NCI-H82 treated with DMSO at 0.1 percent for 48 hours (cell line): ENCODE measurements around the gene IRF2BPL.

ENCODE experiments used
- DNase-seq: peaks from one replicate; lab custom pipeline; 2025; ENCODE audit not compliant: unreplicated experiment; lab: John Stamatoyannopoulos, UW

Gene IRF2BPL

DNA sequence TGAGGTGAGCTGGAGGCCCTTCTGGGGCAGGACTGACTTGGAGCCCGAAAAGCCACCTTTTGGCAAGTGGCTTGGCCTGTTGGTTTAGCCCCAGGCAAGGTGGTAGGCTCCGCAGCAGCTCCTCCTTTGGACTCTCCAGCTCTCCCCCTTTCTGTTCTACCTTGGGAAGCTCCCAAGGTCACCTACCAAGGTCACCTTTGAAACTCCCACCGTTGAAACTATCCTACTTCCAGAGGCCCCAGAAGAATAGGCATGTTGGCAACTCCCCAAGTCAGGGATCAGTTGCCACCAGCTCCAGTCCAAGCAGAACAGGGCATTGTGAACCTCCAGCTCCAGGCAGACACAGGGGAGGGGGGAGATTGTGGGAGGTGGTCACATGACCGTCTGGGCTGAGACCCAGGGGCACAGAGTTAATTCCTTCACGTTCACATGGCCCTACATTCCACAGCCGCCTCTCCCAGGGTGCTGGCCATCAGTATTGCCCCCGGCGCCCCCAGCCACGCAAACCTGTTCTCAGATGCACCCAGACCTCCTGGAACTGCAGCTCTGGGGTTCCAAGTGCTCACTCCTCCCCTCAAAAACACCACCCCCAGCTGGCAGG, 14.4 kb downstream of the IRF2BPL start:
- peak; percentile 12 for DNase-seq

DNA sequence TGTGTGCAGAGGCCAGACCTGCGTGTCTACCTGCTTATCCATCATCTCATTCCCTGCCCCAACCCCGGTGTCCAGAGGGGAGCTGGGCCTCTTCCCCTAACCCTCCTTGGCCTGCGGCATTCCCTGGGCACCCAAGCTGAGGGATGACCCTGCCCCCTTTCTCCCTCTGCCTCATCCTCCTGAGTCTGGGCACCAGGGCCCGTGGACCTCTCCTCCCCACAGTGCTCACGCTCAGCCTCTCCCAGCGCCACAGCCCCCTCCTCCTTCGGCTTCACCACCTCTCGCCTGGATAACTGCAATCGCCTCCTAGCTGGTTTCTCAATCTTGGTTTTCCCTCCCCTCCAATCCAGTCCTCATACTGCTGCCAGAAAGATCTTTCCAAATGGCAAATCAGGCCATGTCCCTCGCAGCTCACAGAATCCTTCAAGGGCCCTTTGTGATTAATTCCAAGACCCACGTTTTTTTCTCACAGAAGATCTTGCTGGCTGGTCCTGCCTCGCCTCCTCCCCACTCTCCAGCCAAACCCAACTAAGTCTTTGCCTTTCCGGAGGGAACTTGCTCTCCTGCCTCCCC, 16.2 kb downstream of the IRF2BPL start:
- no peak for DNase-seq

DNA sequence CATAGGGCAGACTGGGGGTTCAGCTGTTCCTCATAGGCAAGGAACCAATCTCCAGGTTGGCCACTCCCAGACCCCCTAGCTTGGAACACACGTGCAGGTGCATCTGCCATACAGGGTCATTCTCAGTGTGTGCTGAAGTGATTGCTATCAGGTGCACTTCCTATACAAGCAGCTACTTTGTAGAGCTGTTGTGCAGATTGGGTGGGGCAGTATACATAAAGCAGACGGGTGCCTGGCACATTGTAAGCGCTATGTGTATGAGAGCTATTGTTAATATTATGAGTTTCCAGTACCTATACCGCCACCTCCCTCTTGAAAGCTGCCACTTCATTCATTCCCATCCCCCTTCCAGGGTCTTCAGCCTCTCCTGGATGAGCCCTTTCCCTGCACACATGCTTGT, 17.3 kb downstream of the IRF2BPL start:
- DNase-seq, result no peak

DNA sequence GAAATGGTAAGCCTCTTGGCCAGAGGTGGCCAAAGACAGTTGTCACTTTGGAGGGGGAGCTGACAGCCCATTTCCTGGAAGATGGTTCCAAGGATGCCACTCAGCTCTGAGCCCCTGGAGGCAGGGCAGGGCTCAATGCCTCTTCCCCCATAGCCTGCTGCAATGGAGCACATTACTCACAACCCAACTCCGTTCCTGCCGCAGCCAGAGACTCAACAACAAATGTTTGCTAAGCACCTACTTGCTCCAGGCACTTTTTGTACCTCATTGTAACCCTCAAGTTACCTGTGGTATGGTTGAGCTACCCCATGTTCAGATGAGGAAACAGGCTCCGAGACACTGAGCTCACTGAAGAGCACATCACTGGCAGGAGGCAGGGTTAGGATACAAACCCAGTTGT, 19.5 kb downstream of the IRF2BPL start:
- no peak for DNase-seq

DNA sequence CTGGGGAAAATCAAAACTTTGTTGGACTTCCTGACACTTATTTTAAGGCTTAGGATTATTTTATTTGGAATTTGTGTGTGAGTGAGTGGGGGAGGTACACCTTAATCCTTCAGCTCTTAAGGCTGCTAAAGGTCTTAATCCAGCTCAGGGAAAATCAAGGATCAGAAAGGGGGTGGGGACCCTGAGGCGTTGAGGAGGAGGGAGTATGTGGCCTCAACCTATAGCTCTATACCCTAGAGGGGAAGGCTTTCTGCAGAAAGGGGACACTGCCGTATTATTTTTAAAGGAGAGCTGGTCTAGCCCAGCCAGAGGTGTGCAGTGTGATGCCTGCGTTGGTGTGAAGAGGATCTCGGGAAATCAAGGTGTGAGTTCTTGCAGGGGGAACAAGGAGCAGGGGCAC, 20.0 kb downstream of the IRF2BPL start:
- DNase-seq, result peak; percentile 85

DNA sequence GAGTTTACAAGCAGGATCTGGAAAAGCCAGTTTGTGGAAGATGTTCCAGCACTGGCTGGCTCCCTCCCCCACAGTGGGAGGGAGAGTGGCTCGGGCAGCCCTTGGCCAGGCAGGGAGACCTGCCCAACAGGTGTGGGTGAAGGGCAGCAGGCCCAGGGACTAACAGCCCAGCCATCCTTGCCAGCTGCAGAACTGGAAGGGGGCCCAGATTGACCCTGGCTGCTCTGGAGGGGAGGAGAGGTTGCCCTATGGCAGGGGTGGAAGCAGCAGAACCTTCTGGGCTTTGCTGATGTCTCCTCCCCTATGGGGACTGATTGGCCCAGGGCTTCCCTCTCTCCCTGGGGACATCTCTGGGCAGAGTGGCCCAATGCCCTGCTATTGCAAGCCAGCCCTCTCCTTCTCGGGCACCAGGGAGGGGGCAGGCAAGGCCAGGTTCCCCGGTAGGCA, 20.5 kb downstream of the IRF2BPL start:
- DNase-seq, result peak; percentile 67

DNA sequence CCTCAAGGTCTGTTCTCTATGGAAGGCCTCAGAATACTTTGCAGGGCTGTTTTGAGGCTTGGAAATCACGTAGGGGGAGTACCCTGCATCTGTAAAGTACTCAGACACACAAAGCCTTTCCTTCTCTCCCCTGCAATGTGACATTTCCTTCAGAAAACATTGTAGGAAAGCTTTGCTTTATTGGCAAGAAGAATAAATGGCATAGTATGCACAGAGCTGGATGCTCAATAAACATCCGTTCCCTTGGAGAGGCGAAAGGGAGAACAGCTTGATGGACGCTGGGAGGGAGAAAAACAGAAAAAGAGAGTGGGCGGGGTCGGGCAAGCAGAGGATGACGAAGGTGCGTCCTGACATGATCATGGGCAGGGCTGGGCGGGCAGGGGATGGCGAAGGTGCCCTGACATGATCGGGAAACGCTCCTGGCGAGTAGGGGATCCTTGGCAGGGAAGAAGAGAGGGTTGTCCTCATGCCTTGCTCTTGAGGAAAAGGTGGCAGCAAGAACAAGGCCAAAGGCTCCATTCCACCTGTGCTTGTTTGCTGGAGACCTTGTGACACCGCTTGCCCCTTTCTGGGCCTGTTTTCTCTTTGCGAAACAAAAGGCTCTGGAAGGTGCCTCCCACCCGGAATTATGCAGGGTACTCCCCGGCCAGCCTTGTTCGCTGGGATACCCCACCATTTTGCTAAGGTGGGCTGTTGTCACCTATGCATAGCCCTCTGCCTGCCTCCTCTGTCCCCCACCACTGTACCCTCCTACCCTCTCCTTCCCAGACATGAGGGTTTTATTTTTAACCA, 21.1 kb downstream of the IRF2BPL start:
- no peak for DNase-seq

DNA sequence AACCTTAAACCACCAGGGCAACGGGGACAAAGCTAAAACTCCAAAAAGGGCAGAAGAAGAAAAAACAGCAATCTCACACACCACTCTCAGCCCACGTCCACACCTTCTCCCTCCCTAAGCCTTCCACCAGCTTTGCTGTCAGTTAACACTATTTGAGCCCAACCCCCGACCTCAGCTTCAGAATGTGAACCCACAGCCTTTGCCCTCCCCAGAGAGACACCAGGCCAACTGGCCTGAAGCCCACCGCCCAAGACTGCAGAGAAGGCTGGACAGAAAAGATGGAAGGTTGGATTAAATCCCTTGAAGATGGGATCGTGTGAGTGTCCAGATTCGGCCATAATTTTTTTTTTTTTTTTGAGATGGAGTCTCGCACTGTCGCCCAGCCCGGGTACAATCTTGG, 22.4 kb downstream of the IRF2BPL start:
- DNase-seq, result no peak

DNA sequence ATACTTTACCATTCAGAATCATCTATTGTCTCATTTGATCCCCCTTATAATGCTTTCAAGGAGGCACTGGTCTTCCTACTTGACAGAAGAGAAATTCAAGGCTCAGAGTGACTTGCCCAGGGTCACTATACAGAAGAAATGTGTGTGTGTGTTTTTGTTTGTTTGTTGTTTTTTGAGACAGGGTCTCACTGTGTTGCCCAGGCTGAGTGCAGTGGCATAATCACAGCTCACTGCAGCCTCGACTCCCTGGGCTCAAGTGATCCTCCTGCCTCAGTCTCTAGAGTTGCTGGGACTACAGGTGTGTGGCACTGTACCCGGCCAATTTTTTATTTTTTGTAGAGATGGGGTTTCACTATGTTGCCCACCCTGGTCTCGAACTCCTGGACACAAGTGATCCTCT, 22.9 kb downstream of the IRF2BPL start:
- DNase-seq, result no peak

DNA sequence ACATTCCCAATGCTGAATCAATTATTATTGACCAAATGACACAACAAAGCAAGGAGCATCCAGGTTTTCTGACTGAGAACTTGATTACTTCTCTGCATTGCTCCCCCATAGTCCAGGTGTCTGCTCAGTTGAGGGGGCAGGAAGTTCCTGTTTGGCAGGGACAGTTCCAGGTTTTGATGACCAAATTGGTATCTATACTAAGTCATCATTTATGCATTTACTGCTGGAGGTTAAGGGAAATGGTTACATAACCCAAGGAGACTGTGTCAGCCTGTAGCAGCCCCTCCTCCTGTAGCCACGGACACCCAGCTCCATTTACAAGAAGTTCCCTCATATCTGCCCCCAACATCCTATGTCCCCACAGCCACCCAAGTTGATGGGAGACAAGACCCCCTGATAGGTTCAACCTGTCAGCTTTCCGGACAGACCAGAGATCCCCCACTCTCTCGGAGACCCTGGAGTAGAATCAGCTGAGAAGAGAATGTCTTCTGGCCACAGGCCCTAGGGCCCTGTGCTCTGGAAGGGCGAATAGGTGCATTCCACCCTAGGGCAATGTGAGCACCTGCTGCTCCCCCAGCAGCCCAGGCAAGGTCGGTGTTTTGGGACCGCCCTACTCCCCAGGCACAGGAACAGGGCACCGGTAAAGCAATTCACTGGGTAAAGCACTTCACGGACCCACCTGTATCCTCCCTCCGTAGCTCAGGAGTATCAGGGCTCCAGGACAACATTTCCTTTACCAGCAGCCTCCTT, 23.6 kb downstream of the IRF2BPL start:
- DNase-seq, result no peak

DNA sequence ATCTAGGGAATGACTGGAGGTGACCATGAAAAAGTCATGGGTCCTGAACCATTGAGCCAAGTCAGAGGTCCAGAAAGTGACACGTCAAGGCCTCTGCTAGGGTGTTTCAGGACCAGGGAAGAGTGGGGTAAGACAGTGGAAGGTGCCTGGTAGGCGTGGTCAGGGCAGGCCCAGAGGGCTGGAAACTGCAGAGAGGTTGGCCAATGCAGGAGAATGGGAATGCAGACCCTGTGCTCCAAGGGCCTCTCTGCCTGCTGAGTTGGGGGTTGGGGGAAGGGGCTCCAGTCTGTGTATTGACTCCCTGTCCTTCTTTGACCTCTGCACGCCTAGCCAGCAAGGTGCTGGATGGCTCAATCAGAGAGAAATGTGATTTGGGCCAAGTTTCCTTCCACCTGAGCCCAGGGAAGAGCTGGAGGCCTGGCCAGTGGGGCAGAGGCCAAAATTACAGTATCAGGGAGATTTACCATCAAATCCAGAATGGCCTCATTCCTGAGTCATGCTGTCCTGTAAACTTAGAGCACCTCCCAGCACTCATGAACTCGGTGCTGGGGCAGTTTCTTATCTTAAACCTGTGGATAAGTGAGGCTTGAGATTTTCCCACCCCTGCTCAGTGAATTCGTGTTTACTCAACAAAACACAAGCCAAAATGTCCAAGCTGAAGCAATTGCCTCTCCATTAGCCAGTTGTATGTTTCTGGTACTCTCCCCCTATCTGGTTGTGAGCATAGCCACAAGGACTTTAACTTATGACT, 24.4 kb downstream of the IRF2BPL start:
- DNase-seq, result no peak

DNA sequence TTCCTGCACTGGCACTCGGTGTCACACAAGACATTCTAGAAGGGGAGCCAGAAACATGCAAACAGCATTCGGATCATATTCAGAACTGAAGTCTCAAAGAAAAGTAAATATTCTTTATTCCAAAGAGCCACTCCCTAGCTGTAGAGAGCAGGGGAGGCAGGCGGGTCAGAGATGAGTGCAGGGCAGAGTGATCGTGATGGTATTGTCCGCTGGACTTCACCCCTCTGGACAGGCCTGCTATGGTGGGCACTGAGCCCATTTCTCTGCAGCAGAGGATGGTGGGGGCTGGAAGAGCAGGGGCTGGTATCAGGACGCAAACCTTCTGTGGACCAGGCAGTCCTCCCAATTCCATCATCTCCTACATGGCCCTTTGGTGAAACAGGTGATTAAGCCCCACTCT, 25.6 kb downstream of the IRF2BPL start:
- no peak for DNase-seq

DNA sequence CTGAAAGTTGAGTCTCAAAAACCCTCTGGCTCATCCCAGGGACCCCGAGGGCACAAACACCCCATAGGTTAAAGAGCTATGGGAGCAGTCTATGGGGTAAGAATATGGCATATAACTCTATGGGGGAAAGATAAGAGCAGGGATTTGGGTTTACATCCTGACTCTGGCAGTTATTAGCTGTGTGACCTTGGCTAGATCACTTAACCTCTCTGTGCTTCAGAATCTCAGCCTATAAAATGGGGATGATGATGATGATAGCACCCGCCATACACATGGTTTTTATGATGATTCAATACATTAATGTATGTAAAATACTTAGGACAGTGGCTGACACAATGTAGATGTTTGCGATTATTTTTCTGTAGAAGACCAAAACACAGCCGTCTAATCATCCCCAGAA, 26.2 kb downstream of the IRF2BPL start:
- DNase-seq, result no peak

DNA sequence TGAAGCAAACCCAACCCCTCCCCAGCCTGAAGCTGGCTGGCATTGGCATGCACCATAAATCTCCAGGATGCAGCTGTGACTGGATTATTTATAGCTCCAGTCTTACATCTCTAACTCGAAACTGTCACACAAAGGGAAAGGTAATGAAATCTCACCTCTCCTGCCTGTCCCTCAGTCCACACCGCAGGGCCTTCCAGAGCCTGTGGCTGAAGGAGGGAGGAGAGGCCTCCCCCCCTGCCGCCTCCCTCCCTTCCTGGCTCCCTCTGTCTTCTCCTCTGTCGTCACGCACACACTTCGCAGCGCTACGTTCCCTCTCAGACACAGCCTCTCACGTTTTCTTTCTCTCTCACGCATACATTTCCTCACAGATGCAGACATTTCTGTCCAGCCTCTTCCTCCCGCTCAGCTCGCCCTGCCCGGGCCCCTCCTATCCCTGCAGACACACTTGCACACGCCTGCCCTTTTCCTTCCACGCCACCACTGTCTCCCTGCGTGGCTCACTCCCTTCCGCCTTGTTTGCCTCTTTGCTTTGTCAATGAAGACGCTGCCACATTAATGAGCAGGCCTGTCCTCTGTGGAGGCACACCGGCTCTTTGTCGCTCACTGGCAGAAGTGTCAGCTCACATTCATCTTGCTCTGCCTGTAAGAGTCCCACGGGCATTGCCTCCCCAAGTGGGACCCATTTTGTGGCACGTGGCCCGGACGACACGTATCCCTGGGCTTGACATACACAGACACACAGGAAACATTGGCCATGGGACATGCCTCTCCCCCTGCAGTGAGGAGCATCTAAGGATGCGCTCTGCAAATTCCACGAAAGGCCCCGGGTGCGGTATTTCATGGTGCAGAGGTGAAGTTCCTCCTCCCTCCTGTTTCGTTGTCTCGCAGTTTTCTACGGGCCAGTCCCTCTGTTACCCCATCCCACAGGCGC, 27.9 kb downstream of the IRF2BPL start:
- DNase-seq, result peak; percentile 6

DNA sequence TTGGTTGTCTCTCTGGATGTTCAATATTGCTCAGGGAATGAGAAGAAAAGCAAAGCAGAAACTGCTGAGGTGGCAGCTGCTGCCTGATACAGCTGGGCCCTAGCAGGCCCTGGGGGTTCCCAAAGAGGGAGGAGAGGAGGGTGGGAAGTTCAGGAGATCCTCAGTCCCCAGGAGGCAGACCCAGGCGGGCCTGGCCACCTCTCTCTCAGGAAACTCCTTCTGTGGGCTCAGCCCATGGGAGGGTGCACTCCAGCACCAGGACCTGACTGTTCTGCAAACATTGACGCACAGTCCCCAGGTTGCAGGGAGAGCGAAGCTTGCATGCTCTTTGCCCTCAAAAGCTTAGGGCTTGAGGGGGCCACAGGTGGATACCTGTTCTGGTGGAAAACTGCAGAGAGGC, 29.6 kb downstream of the IRF2BPL start:
- no peak for DNase-seq

DNA sequence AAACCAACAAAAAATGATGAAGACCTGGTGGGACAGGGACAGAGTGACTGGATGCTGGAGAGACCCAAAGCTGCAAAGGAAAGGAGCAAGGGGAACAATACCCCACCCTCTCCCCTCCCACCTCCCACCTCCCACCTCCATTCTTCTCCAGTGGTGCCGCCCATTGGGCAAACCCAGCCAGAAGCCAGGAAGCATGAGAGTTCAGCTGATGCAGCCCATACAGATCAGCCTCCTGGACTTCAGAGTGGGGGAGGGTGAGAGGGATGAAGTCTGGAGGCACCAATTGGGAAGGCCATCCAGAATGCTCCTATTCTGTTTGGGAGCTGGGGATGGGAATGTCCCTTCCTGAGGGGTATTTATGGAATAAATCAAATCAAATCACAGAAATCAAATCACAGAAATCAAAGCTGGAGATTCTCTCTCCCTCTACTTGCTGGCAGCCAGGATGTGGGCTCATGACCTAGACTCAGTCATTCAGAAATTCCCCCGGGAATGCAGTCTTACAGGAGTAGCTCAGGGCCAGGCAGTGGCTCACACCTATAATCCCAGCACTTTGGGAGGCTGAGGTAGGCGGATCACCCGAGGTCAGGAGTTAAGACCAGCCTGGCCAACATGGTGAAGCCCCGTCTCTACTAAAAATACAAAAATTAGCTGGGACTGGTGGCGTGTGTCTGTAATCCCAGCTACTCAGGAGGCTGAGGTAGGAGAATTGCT, 31.1 kb downstream of the IRF2BPL start:
- DNase-seq, result peak; percentile 9

DNA sequence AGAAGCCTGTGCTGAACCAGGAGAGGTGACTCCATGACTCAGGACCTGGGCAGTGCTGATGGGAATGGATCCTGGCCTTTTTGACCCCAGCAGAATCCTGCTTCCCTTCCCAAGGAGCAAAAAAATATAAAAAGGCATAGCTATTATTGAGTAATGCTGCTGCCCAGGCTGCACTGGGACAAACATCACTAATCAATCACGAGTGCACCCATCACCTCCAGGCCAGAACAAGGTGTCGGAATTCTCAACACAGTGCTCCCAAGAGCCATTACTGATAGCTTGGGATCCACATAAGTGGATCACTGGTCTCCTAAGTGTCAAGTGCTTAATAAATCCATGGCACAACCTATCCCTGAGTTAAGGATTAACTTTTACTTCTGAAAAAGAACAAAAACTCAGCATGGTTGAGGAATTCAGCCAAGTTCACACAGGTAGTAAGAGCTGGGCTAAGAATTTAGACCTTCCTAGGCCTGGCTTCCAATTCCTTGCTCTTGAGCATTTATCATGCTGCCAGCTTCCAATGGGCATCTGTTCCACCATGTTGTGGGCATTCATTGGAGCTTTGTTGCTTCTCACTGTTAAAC, 31.9 kb downstream of the IRF2BPL start:
- no peak for DNase-seq

DNA sequence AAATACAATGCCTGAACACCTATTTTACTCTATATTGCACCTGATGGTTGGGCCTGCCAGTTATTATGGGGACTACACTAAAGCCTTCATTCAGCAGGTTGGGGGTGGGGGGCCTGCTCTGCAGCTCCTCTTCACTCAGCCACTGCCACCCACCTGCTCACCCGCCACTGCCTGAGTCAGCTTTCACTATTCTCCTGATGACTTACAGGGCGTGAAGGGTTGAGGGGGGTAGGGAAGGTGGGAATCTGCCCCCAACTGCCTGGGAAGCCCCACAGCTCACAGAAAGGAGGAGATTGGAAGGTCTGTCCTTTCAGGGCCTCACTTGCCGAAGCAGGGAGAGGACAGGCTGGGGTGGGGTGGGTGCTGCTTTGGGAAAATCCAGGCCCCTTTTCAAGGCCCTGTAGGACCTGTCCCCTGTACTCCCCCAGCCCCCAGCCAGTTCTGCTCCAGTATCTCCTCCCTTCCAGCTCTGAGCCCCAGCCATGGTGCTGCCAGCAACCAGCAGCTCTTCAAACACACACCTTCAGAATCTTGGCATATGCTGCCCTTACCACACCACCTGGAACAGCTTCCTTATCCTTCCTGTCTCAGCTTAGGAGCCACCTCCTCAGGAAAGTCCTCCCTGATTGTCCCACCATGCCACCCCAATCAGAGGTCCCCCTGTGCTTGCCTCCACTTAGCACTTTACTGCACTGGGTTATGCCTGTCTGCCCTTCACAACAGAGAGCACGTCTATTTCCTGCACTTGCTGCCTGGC, 33.1 kb downstream of the IRF2BPL start:
- DNase-seq, result no peak
